WI38 (cell line): ENCODE data around the gene TADA2B.

Source experiments
- H3K4me3 ChIP-seq: 2 replicates; pipeline ENCODE4 v1.5.1; 2011; ENCODE audit warnings: low read depth, mild to moderate bottlenecking, control low read depth, low read length
- TF ChIP-seq, protein P1 (sequence below): IDR thresholded peaks from 2 replicates; pipeline ENCODE4 v1.5.1; 2012; ENCODE audit warnings: low read depth, mild to moderate bottlenecking, control low read depth, low read length

The TADA2B gene

GRCh38 chr4:7018281-7018680, 24.9 kb upstream of the TADA2B start:
- H3K4me3 ChIP-seq = no peak overlapping the region
- TF ChIP-seq, protein P1, sequence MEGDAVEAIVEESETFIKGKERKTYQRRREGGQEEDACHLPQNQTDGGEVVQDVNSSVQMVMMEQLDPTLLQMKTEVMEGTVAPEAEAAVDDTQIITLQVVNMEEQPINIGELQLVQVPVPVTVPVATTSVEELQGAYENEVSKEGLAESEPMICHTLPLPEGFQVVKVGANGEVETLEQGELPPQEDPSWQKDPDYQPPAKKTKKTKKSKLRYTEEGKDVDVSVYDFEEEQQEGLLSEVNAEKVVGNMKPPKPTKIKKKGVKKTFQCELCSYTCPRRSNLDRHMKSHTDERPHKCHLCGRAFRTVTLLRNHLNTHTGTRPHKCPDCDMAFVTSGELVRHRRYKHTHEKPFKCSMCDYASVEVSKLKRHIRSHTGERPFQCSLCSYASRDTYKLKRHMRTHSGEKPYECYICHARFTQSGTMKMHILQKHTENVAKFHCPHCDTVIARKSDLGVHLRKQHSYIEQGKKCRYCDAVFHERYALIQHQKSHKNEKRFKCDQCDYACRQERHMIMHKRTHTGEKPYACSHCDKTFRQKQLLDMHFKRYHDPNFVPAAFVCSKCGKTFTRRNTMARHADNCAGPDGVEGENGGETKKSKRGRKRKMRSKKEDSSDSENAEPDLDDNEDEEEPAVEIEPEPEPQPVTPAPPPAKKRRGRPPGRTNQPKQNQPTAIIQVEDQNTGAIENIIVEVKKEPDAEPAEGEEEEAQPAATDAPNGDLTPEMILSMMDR = no peak

DNA sequence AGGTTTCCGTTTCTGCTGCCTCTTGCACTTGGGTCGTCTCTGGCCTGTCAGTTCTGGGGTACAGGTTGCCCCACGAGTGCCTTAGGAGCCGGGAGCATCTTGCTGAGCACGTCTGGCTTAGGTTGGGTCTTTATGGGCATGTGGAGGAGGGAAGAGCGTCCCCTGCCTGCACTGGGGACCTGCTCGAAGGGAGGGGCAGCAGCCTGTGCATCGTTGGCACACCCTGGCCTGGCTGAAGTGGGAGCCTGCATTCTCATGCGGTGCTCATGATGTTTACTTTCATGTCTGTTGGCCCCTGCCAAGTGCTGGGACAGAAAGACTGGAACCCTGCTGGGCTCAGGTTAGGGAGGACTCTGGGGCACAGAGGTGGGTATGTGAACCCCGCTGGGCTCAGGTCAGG, 23.8 kb upstream of the TADA2B start:
- H3K4me3 ChIP-seq = no peak overlapping the region
- TF ChIP-seq, protein P1 = no peak

- no peak overlapping the region for H3K4me3 ChIP-seq
- TF ChIP-seq, protein P1 = no peak
These were observed 22.9 kb upstream of the TADA2B start for GRCh38 chr4:7020290-7020689.

GRCh38 chr4:7020856-7021255, 22.3 kb upstream of the TADA2B start:
- no peak overlapping the region for H3K4me3 ChIP-seq
- TF ChIP-seq, protein P1 = no peak

GRCh38 chr4:7021355-7021754, 21.8 kb upstream of the TADA2B start:
- TF ChIP-seq, protein P1 = no peak
- H3K4me3 ChIP-seq = no peak overlapping the region

GRCh38 chr4:7021930-7022664, 21.1 kb upstream of the TADA2B start:
- peak overlapping the region; percentile 16; the same call in 1 of the 2 replicates for H3K4me3 ChIP-seq
- TF ChIP-seq, protein P1 = no peak

DNA sequence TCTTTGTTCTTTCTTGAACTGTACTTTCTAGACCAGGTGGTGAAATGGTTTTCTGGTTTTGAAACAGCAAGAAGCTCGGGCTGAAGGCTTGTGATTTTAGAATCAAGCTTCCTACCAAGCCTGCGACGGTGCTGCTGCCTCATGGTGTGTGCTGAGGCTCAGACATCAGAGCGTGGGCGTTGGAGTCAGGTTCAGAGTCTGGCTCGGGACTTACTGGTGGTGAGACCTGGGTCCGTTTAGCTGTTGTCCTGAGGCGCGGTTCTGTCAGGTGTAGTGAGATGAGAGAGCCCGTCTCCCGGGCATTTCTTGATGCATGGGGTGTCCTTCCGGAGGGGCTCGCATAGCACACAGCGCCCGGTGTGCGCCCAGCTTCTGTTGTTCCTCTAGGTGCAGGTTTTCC, 19.7 kb upstream of the TADA2B start:
- TF ChIP-seq, protein P1 = no peak
- H3K4me3 ChIP-seq = no peak overlapping the region
